Stimulated activated CD4-positive, alpha-beta T cell treated with anti-CD3 and anti-CD28 coated beads, Interleukin-2, amount 100 ng/mL, for 48 hours (primary cell): ENCODE results near the gene TNN.

Experiments used
- DNase-seq, 2 donors: peaks; one replicate each; pipeline ENCODE4 v3.0.0-alpha.2; 2020

TNN gene

GRCh38 chr1:175178456-175178855, 110.8 kb downstream of the TNN start:
- no peak for DNase-seq

GRCh38 chr1:175179837-175180590, 112.4 kb downstream of the TNN start:
- no peak for DNase-seq

- no peak for DNase-seq
These were observed 114.6 kb downstream of the TNN start for GRCh38 chr1:175182201-175182746.

- DNase-seq, result no peak
These were observed 116.0 kb downstream of the TNN start for GRCh38 chr1:175183586-175183985.

- DNase-seq, result no peak
These were observed 118.3 kb downstream of the TNN start for GRCh38 chr1:175185903-175186302.

DNA sequence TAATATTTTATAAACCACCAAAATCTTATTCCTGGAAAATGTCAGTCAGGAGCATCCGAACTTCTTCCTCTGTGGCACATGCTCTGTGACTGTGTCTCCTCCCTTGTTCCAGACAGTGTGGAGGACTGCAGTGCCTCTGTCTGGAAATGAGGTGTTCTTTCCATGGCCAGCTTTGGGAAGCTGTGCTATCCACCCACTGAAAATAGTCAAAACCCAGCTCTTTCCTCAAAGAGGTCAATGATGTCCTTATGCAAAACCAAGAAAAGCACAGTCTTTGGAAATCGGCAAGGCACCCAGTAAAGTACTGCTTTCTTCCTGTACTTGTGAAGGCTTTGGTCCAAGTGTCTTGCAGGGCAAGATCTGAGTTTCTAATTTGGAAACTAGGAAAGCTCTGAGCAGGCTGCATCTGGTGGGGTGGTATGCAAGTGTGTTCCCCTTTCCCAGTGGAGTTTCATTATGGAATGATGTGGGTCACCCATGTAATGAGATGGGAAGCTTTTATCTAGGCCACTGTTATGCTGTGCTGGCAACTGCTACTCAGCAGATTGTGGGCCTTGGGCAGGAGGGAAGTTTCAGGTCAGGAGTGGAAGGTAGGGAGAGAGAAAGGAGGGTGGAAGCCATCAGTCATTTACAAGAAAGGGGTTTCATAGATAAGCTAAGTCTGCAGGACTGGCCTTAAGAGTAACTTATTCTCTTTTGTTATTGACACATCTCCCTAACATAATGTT, 119.0 kb downstream of the TNN start:
- DNase-seq, result no peak

DNA sequence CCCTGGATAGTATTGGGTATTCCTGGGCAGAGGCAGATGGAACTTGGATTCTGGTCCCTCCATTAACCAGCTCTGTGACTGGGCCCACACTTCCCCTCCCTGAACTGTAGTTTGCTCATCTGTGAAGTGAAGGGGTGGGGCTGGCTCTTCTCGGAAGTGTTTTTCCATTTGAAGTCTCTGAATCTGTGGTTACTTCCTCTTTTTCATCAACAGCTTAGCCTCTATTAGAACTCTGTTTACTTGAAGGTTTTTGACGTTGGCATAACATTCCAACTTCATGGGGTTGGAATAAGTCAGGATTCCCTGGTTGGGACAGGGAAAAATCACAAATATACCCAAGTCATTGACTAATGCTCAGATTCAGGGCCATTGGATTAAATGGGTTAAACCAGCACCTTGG, 121.3 kb downstream of the TNN start:
- DNase-seq, result peak; percentile 25 to 44

DNA sequence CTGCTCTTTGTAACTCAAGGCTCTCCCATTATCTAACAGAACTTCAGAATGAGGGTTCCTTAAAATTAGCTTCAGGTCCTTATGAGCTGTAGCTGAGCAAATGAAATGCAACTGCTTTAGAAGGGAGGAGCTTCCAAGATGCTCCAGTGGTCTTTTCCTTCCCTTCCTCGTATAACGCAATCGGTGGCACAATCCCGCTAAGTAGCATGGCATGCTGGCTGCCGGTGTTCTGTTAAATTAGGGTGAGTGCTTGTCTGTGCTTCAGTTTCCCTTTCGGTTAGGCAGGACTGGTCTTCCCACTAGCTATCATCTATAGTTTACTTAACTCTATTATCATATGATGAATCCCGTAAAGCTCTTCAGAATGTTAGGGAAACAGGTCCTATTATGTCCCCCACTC, 124.0 kb downstream of the TNN start:
- DNase-seq, result no peak

GRCh38 chr1:175192111-175192629, 124.5 kb downstream of the TNN start:
- DNase-seq, result peak; percentile 28 to 29

DNA sequence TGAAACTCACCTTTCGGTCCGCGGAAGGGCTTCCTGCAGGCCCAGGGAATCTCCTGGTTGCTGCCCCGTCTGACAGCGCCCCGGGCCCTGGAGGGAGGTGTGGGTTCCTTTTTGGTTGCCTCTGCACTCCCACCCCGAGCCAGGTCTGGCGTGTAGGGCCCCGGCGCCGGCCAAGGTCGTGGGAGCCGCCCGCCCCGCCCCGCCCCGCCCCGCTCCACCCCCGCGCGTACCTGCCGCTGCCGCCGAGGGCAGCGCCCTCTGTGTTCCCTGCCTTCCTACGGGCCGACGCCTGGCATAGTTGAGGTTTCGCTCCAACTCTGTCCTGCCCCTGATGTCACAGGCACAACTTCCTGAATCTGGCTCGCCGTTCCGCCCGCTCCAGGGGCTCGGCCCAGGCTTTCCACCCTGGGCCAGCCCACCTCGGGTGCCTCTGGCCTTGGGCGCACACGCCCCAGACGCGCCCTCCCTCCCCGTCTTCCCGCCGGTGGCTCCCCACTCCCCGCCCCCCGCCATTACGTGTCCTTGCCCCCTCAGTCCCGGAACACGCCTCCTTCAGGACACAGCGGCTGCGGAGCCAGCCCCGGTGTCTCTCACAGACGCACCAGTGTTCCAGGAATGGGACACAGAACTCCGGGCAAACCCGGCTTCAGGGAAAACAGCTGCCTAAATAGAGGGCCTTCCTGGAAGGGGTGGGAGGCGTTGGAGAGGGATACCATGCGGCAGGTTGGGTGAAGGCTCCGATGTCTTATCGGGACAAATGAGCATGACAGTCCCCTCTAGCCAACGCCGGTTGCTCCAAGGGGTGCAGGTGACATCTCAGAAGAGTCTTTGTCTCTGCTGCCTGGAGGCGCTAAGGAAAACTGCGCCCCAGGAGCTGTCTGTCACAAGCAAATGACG, 125.2 kb downstream of the TNN start, which contains the start of gene KIAA0040:
Gene KIAA0040 (minus strand): TSS at position 147 of the 897 bp plus-strand sequence. CDS start 31,763 bp downstream, outside the sequence.
- DNase-seq, result peak; percentile 53 to 56

DNA sequence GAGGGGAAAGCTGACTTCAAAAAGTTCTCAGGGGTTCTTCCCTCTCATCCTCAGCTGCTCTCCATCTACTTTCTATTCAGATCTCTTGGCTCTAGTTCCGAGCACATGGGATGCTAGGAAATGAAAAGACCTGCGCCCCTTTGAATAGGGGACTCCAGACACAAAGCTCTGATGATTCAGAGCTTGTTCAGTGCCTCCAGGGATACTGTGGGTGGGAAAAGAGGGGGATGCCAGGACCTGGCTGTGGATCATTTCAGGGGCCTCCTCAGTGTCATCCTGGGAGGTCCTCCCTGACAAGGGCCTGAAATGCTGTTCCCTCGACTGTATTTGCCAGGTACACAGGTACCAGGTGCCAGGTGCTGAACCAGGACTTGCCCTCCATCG, 125.9 kb downstream of the TNN start:
- DNase-seq, result no peak

GRCh38 chr1:175195281-175195680, 127.6 kb downstream of the TNN start:
- no peak for DNase-seq

- no peak for DNase-seq
These were observed 128.2 kb downstream of the TNN start for GRCh38 chr1:175195798-175196197.

DNA sequence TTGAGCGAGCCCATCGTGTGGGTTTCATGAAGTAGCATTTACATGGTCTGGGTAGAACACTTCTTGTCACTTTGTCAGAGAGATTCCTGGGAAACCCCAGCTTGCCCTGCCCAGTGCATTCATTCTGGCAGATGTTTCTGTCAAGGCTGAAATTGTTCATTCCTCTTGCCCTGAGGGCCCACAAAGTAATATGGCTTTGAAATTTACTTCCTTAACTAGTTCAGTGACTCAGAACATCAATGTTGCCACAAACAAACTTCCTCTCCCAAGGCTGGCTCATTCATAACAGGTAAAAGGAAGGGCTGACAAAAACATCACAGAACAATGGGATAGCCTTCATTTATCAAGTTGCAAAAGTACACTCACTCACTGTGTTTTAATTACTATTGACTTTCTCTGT, 129.9 kb downstream of the TNN start:
- DNase-seq, result no peak
